Measurements from ENCODE around the gene SMIM3. TPM values are rescaled to one million over a fixed set of nuclear protein-coding genes. Genes with fewer than 3 reads are reported as not detected.

Gene SMIM3
- total RNA-seq, 1 experiment from 2014 or later = 14.5 TPM

GRCh38 chr5:150781706-150782614 lies 3.4 kb downstream of the SMIM3 start:
- TF ChIP-seq EZH2 (IDR thresholded peaks at IDR 0.05; ENCODE audit: borderline replicate concordance, low read depth, low read length, poor library complexity, severe bottlenecking) (no peak), CTCF (conservative IDR thresholded peaks at IDR 0.05; ENCODE audit: low read depth, low read length) (no peak)
- Histone ChIP-seq H3K27ac (ENCODE audit: low read depth, low read length, poor library complexity, severe bottlenecking) (peak overlapping the region; percentile 69), H3K9me3 (ENCODE audit: low read depth, low read length, poor library complexity, severe bottlenecking) (peaks cover 4% of the 10 kb centered on the region), H3K27me3 (replicated peaks; ENCODE audit: insufficient read depth, low read depth, low read length, poor library complexity) (no peaks in the 10 kb centered on the region), H3K4me1 (ENCODE audit: insufficient read depth, low read length, poor library complexity, severe bottlenecking) (peaks cover 65% of the 10 kb centered on the region), H3K36me3 (ENCODE audit: insufficient read depth, low read length, poor library complexity, severe bottlenecking) (no peaks in the 10 kb centered on the region), H3K4me3 (ENCODE audit: low read depth, low read length, poor library complexity, severe bottlenecking) (no peak overlapping the region)
- no TSS peak for BruUV-seq (replicated peaks)
- intact Hi-C loops (cut with micrococcal nuclease; ENCODE audit: unreplicated experiment) = no loop called here
- ChIA-PET POLR2A (ENCODE audit: low non-redundant PET) (interaction anchor here (0.6 kb wide), 1 partner anchor 81 kb away, joined by 3 read pairs; the partner anchor contains the start of gene RBM22), CTCF (no interaction called here)
- no peak for DNase-seq (ENCODE audit: low spot score)

GRCh38 chr5:150782850-150783249 lies 4.3 kb downstream of the SMIM3 start:
- Histone ChIP-seq H3K27ac (ENCODE audit: low read depth, low read length, poor library complexity, severe bottlenecking) (peak overlapping the region; percentile 69), H3K4me3 (ENCODE audit: low read depth, low read length, poor library complexity, severe bottlenecking) (no peak overlapping the region), H3K9me3 (ENCODE audit: low read depth, low read length, poor library complexity, severe bottlenecking) (peaks cover 4% of the 10 kb centered on the region), H3K27me3 (replicated peaks; ENCODE audit: insufficient read depth, low read depth, low read length, poor library complexity) (no peaks in the 10 kb centered on the region), H3K36me3 (ENCODE audit: insufficient read depth, low read length, poor library complexity, severe bottlenecking) (no peaks in the 10 kb centered on the region), H3K4me1 (ENCODE audit: insufficient read depth, low read length, poor library complexity, severe bottlenecking) (peaks cover 66% of the 10 kb centered on the region)
- DNase-seq (ENCODE audit: low spot score) = no peak
- CTCF ChIA-PET = no interaction called here
- POLR2A ChIA-PET (ENCODE audit: low non-redundant PET) = no interaction called here
- BruUV-seq (replicated peaks) = no TSS peak
- intact Hi-C loops (cut with micrococcal nuclease; ENCODE audit: unreplicated experiment) = no loop called here
- no peak for TF ChIP-seq CTCF (conservative IDR thresholded peaks at IDR 0.05; ENCODE audit: low read depth, low read length)
- no peak for TF ChIP-seq EZH2 (IDR thresholded peaks at IDR 0.05; ENCODE audit: borderline replicate concordance, low read depth, low read length, poor library complexity, severe bottlenecking)

- Histone ChIP-seq H3K4me1 (ENCODE audit: insufficient read depth, low read length, poor library complexity, severe bottlenecking) (peaks cover 62% of the 10 kb centered on the region), H3K36me3 (ENCODE audit: insufficient read depth, low read length, poor library complexity, severe bottlenecking) (no peaks in the 10 kb centered on the region), H3K27ac (ENCODE audit: low read depth, low read length, poor library complexity, severe bottlenecking) (peak overlapping the region; percentile 69), H3K27me3 (replicated peaks; ENCODE audit: insufficient read depth, low read depth, low read length, poor library complexity) (no peaks in the 10 kb centered on the region), H3K4me3 (ENCODE audit: low read depth, low read length, poor library complexity, severe bottlenecking) (no peak overlapping the region), H3K9me3 (ENCODE audit: low read depth, low read length, poor library complexity, severe bottlenecking) (peaks cover 4% of the 10 kb centered on the region)
- TF ChIP-seq EZH2 (IDR thresholded peaks at IDR 0.05; ENCODE audit: borderline replicate concordance, low read depth, low read length, poor library complexity, severe bottlenecking) (no peak), CTCF (conservative IDR thresholded peaks at IDR 0.05; ENCODE audit: low read depth, low read length) (no peak)
- ChIA-PET CTCF (no interaction called here), POLR2A (ENCODE audit: low non-redundant PET) (interaction anchor here (0.6 to 0.7 kb wide), 2 partner anchors 57 to 94 kb away, joined by 5 to 11 read pairs; no protein-coding TSS in a partner anchor)
- no TSS peak for BruUV-seq (replicated peaks)
- intact Hi-C loops (cut with micrococcal nuclease; ENCODE audit: unreplicated experiment) = no loop called here
- peak; percentile 93 for DNase-seq (ENCODE audit: low spot score)
These were observed 4.9 kb downstream of the SMIM3 start for GRCh38 chr5:150783422-150783928.
